ENCODE measurements around the gene ADAMTS8.

DNA sequence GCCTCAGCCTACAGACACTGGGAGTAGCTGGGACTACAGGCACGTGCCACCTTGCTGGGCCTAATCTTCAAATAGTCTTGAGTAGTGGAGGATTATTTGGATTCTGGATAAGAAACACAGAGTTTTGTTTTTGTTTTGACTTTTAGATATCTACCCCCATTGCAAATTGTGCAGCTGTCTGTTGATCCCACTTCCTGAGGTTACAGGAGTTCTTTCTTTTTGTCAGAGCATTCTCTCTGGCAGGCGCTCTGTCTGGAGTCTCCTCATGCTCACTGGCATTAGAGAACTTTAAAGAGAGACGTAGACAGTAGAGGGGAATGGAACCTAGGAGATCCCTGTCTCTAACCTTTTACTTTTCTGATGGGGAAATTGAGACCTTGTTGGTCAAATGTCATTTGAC, 7.8 kb upstream of the ADAMTS8 start:
- TF ChIP-seq POLR2AphosphoS5 (IDR thresholded peaks at IDR 0.05) (no peak), POLR2A (IDR thresholded peaks at IDR 0.05; ENCODE audit: low read depth) (no peak)
- TF ChIP-seq, protein P1, sequence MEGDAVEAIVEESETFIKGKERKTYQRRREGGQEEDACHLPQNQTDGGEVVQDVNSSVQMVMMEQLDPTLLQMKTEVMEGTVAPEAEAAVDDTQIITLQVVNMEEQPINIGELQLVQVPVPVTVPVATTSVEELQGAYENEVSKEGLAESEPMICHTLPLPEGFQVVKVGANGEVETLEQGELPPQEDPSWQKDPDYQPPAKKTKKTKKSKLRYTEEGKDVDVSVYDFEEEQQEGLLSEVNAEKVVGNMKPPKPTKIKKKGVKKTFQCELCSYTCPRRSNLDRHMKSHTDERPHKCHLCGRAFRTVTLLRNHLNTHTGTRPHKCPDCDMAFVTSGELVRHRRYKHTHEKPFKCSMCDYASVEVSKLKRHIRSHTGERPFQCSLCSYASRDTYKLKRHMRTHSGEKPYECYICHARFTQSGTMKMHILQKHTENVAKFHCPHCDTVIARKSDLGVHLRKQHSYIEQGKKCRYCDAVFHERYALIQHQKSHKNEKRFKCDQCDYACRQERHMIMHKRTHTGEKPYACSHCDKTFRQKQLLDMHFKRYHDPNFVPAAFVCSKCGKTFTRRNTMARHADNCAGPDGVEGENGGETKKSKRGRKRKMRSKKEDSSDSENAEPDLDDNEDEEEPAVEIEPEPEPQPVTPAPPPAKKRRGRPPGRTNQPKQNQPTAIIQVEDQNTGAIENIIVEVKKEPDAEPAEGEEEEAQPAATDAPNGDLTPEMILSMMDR (IDR thresholded peaks at IDR 0.05): no peak

All from esophagus muscularis mucosa (tissue), 3 donors.